KBM-7 (cell line): ENCODE data around the gene PPM1L.

Source experiments
- DNase-seq: peaks from one replicate; pipeline ENCODE4 v3.0.0-alpha.2; 2015
- in situ Hi-C: fragments of 300-500 bp; cut with MboI; formaldehyde crosslinking; loops from 2 replicates; pipeline ENCODE4 v1.14.3; 2020; ENCODE audit warnings: low sequenced_read_pairs, low pct_unique_long_range_greater_than_20kb, mixed read lengths

PPM1L gene

DNA sequence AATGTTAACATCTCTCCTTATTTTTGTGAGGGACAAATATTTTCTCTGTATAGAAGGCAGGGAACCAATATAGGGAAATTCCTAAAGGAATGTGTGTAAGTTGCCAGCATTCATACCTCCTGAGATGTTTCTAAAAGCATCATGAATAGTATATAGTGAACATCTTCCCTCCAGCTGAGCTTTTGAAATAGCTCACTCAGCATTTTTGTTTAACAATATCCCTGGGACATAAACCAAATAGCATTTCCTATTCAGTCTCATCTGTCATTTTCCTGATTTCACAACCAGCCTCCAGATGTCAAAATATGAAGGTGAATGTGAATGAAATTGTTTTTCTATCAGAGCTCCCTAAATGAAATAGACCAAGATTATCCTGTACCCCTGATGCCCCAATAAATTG is 137.2 kb downstream of the PPM1L start:
- no peak for DNase-seq
- in situ Hi-C loops, result no loop called here

DNA sequence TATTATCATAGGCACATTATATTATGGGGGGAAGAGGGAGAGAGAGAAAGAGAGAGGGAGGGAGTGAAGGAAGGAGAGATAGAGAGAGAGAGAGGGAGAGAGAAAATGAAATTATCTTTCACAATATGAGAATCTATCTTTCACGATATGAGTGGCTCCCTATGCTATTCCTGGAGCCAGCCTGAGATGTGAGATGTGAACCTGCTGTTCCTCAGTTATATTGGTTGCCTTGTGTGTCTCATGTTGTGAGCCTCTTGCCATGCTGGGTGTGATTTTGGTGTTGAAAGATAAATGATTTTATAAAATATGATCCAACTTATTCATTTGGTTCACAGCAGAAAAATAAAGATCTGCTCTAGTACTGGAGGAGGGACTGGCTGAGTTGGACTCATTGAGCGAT is 148.7 kb downstream of the PPM1L start:
- no peak for DNase-seq
- in situ Hi-C loops, result no loop called here

DNA sequence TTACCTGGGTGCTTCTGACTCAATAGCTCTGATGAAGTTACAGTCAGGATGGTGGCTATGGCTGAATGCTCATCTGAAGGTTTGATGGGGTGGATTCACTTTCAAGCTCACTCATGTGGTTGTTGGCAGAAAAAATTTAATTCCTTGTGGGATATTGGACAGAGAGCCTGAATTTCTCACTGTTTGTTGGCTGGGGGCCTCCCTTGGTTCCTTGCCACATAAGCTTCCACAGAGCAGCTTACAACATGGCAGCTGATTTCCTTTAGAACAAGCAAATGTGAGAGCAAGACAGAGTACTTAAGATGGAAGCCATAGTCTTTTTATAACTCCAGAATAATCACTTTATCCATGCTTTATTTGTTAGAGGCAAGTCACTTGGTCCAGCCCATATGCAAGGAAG is 150.6 kb downstream of the PPM1L start:
- in situ Hi-C loops, result no loop called here
- DNase-seq, result no peak

DNA sequence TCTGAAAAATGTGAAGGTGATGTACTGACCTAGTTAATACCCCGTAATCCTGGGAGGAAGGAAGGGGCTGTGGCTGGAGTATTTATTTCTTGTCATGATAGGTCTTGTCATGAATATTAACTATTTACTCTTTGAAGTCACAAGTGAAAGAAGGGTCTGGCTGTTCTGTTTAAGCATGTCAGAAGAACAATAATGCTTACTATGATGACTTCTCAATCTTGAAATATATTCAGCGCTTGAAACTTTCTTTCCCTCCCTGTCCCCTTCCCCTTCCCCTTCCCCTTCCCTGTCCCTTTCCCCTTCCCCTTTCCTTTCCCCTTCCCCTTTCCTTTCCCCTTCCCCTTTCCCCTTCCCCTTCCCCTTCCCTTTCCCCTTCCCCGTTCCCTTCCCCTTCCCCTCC is 153.9 kb downstream of the PPM1L start:
- in situ Hi-C loops, result no loop called here
- no peak for DNase-seq

DNA sequence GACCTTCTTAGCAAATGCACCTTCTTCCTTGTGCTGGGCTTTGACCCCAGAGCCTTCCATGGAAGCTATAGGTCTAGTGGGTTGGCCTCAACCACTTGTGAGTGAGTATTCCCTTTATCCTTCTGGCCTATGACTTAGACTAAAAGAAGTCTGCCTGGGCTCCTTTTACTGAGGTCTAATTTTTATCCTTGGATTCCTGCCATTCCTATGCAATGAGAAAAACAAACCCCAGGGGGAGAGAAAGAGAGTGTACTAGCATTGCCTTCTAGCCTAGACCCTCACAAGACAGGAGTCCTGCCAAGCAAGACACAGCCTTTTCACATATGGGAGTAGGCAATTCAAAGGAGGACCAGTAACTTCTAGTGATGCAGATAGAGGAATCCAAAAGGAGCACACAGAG is 155.4 kb downstream of the PPM1L start:
- in situ Hi-C loops, result no loop called here
- DNase-seq, result no peak

DNA sequence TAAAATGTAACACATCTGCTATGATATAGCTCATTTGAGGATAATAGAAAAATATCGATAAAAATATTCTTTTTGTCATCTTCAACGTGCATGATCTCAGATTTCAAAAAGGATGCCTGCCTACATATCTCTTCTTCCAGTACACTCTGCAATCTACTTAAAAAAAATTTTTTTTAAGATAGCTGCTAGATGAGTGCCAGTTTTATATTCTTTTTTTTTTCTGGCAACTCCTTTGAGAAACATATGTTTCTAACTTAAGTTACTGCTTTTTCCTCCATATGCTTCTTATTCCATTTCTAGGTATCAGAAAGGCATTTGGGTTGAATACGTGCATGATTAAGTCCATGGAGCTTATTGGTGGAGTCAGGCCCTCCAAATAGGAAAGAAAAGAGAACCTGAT is 160.4 kb downstream of the PPM1L start:
- in situ Hi-C loops, result no loop called here
- DNase-seq, result no peak

DNA sequence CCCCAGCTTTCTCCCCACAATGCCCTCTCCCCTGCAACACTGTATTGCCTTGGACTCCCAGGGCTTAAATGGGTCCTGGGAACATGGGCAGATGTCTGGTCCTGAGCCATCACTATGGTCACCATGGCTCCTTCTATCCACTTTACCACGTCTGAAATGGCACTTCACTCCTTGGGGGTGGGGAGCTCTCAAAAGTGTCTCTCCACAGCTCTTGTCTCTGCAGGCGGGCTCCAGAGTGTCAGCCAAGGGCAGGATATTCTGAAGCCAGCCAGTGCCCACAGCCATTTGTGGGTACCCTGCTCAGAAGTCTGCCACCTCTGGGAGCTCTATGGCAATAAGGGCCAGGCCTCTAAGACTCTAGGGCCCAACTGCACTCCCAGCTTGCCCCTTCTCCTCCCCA is 163.9 kb downstream of the PPM1L start:
- DNase-seq, result no peak
- in situ Hi-C loops, result no loop called here

DNA sequence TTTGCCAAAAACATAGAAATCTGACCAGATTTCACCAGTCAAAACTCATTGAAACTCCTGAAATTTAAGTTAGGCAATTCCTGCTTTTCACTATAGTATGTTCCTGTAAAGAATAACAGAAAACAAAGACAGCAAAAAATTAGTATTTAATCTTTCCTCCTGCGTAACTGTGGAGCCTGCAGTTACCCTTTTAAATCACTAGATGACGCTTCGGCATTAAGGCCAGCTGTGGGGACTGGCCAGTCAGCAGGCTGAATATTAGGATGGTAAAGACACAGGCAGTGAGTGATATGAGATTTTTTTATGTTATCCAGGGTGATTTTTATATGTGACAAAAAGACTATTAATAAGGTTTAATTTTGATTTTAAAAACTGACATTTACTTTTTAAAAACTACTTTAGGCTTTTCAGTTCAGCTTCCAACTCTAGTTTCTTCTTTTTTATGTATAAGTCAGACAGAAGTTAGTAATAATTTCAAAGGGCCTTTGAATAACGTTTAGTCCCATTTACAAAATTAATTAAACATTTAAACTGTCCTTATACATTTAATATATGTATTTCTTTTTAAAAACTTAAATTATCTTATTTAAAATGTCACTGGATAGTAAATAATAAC is 165.1 kb downstream of the PPM1L start:
- in situ Hi-C loops, result no loop called here
- peak; percentile 47 for DNase-seq

DNA sequence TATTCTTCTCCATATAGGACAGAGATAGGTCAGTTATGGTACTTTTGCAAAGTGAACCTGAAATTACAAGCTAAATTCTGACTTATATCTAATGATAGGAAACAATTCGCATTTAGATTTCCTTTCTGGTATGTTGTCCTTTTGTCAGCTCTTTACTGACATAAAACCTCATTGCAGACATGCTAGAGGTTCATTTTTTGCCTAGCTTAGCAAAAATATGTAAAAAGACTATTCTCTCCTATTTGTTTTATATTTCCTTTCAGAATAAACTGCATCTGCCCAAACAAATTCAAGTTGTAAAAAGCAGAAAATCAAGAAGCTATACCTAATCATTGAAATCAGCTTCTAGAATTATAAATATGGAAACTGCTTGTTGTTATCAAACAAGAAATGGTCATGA is 168.7 kb downstream of the PPM1L start:
- no peak for DNase-seq
- in situ Hi-C loops, result loop anchor here (25.0 kb wide), 2 partner anchors 212 to 488 kb away; no protein-coding TSS in a partner anchor

DNA sequence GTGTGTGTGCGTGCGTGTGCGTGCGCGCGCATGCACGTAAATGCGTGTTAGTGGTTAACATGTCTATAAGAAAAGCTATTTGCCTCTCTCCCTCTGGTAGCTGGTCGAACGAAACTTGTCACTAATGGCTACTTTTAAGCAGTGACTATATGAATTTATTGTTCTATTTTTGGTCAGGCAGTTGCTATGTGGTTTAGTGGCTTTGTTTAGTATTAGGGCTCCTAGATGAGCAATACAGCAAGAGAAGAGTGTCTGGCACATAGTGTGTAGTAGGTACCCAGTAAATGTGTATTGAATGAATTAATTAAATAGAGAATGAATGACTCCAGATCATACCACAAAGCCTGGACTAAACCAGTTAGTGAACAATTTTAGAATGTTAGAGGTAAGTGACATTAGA is 171.6 kb downstream of the PPM1L start:
- no peak for DNase-seq
- in situ Hi-C loops, result loop anchor here (25.0 kb wide), 2 partner anchors 215 to 485 kb away; no protein-coding TSS in a partner anchor

DNA sequence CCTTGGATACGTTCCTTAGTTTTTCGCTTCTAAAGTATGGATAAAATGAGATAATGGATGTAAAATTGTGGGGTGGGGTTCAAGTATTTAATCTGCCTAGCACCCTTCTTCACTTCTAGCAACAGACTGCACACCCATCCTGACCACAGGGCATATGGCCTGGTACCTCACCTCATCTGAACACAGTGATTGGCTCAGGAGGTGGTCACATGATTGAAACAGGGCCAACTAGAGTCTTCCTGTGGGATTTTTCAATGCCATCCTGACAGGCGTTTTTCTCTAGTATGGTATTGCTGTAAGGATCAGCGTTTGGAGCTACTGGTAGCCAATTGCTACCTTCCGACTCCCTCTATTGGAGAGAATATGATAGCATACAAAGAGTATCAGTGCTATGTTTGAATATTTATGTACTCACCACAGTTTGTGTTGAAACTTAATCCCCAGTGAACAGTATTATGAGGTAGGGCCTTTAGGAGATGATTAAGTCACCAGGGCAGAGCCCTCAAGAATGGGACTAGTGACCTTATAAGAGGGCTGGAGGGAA is 172.2 kb downstream of the PPM1L start:
- in situ Hi-C loops, result loop anchor here (25.0 kb wide), 2 partner anchors 216 to 484 kb away; no protein-coding TSS in a partner anchor
- DNase-seq, result peak; percentile 6

DNA sequence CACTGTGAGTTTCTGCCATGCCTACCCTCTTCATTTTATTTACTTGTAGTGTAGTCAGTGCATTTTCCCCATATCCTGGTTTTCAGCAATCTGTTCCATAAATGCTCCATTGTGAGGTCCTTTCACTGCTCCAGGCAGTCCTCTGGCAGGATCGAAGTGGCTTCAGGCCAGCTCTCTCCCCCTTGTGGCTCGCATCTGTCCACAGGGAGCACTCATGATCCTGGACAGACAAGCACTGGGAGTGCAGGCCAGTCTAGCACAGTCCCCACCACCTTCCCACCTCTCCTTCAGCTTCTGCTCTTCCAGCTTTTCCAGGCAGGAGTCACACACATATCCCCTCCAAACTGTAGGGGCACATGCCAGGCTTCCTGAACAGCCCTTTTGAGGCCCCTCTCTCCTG is 173.6 kb downstream of the PPM1L start:
- in situ Hi-C loops, result loop anchor here (25.0 kb wide), 2 partner anchors 217 to 483 kb away; no protein-coding TSS in a partner anchor
- no peak for DNase-seq

DNA sequence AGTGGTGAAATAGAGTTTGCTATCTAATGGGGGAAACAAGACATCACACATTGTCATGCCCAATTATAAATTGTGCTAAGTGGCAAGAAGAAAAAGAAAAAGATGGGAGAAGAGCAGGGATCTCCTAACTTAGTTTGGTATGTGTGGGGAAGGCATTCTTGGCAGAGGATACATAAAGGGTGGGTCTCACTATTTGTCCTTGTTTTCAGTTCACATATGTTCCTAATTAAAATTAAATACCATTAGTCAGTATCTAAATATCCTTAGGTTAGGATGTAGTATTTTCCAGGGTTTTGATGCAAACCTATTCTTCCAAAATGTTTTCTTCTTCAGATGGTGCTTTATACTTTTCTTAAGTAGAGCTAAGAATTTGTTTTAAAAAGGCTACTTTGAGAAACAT is 175.4 kb downstream of the PPM1L start:
- no peak for DNase-seq
- in situ Hi-C loops, result loop anchor here (25.0 kb wide), 2 partner anchors 219 to 481 kb away; no protein-coding TSS in a partner anchor

DNA sequence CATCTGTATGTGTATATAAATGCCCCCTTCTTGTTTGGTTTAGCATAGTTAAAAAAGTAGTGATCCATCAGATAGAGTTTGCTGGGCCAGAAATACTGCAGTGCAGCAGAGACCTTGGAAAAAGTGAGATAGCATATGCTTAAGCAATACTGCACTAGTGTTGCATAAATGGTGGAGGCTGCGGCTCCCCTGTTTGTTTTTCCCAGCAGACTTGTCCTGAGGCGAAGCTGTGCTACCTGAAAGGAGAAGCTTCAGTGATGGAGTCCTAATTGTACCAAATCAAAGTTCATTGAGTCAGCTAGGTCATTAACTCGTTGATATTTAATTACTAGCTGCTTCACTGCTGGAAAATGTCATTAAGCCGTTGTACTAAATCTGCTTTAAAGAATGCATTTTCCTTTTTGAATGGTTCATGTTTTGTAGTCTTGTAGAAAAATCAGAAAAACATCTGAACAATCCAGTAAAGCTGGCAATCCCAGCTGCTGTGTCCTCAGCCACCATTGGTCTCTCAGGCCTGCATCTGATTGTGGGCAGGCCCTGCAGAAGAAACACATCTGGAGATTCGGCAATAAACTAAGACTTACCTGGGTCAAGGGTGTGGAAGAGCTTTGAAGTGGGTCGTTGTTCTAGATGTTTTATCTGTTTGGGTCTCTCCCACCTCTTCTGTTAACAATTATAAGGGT is 179.5 kb downstream of the PPM1L start:
- in situ Hi-C loops, result loop anchor here (25.0 kb wide), 2 partner anchors 223 to 477 kb away; no protein-coding TSS in a partner anchor

DNA sequence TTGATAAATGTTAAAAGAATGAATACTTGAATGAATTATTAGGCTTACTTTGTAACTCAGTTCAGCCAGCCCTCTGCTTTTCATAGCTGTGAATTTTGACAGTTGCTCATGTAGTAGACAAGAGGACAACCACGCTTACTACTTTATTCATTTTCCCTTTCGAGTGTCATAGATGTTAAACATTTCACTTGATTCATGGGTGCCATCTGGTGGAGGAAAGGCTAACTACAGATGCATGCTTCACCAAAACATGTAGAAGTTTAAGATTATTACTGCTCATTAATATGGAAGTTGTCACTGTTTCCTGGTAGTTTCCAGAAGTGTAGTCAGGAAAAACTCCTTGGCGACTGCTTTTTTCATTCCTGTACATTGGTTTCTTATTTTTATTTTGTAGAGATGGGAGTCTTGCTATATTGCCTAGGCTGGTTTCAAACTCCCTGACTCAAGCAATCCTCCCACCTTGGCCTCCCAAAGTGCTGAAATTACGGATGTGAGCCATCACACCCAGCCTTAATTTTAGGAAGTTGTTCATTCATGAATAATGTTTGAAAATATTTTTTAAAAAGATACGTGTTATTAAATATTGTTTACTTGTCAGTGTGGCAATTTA is 186.0 kb downstream of the PPM1L start:
- DNase-seq, result peak; percentile 82
- in situ Hi-C loops, result loop anchor here (25.0 kb wide), 2 partner anchors 230 to 470 kb away; no protein-coding TSS in a partner anchor

More for the DNA sequence above, 179.5 kb downstream of the PPM1L start:
- no peak for DNase-seq

DNA sequence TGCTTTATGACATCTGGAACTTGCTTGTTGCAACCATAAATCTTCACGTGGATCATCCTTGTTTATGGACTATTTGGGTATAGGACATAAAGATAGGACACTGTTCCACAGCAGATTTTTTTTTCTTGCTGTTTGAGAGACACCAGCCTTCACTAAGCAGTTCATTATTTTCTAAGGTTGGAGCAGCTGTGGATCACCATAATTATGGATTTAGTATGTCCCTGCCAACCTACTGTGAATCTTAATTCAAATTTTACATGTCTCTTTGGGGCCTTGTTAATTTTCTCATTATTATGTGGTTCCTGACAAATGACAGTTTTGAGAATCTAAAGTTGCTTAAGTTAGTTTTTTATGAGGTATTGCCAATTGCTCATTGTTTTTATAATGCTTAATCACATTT is 188.0 kb downstream of the PPM1L start:
- in situ Hi-C loops, result loop anchor here (25.0 kb wide), 2 partner anchors 232 to 468 kb away; no protein-coding TSS in a partner anchor
- DNase-seq, result no peak

DNA sequence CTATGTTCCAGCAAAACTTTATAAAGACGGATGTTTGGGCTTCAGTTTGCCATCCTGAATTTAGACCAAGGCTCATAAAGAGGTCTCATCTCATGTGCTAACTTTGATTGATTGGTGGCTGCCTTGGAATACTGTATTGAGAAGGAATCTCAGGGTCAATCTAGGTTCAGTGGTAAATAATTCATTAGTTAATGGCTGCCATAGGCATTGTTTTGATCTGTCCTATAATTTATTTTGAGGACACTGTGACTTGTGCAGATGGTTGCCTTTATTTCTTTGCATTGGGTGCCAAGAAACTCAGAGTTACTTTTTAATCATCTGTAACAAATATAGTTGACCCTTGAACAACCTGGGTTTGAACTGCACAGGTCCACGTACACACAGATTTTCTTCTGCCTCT is 189.3 kb downstream of the PPM1L start:
- no peak for DNase-seq
- in situ Hi-C loops, result loop anchor here (25.0 kb wide), 2 partner anchors 233 to 467 kb away; no protein-coding TSS in a partner anchor

DNA sequence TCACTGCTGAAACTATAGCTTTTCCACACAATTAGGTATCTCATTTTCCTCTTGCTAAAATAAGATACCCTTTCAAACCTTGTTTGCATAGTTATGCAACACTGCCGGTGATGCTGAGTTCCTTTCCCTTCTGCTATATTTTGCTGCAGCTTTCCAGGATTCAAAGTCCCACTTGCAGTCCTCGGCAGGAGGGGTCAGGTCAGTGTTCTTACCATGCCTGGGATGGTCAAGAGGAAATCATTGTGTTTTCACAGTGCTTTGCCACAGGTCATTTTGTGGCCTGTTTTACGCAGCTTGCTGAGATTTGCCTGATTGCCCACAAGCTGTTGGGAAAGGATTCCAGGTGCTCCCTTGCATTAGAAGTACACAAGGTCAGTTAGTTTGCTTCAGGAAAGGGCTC is 192.2 kb downstream of the PPM1L start:
- DNase-seq, result no peak
- in situ Hi-C loops, result loop anchor here (25.0 kb wide), 2 partner anchors 236 to 464 kb away; no protein-coding TSS in a partner anchor

DNA sequence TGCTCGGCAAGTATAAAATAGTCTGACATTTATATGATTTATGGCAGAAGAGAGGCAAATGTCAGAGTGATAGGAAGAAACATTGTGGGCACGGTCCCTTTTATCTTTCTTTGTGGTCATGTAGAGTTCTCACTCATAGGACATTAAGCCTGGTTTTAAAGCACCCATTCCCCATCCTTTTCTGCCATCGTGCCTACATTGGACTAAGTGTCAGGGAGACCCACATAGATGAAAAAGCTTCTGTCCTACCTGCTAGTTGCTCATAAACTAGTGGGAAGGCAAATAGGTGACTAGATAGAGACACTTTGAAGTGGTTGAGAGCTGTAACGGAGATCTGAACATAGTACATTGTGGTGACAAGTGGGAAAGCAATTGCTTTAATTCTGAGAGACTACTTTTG is 193.4 kb downstream of the PPM1L start:
- no peak for DNase-seq
- in situ Hi-C loops, result loop anchor here (25.0 kb wide), 2 partner anchors 237 to 463 kb away; no protein-coding TSS in a partner anchor

DNA sequence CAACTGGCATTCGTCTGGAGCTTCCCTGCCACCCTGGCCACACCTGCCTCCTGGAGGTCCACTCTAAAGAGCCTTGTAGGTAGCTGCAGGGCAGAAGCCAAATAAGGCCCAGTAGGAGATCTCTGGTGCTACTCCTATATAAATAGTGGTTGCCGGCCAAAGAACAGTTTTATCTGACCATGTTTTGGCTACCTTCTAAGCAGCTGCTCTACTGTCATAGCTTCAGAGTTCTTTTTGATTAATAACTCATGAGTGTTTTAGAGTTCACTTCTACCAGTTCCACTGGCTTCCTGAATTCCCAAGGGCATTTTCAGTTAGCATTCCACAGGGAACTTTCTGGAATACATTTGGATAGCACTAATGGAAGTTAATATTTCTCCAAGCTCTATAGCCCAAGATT is 194.5 kb downstream of the PPM1L start:
- in situ Hi-C loops, result no loop called here
- DNase-seq, result no peak
